Prostate gland (tissue), 2 donors: Measurements from ENCODE around the gene FAM151B. TPM values are rescaled to one million over a fixed set of nuclear protein-coding genes. Genes with fewer than 3 reads are reported as not detected.

Experiments used
- DNase-seq: peaks from one replicate; pipeline ENCODE4 v3.0.0-alpha.2; 2019; ENCODE audit warnings: low spot score
- H3K27ac ChIP-seq, 2 donors: fragments of 200-600 bp; sonication (generic); 2 replicates each; pipeline ENCODE4 v1.5.1; 2017 to 2019
- H3K27me3 ChIP-seq: fragments of 200-600 bp; sonication (generic); replicated peaks from 2 replicates; pipeline ENCODE4 v1.5.1; 2019; ENCODE audit not compliant: insufficient read depth
- H3K36me3 ChIP-seq, 2 donors: fragments of 200-600 bp; sonication (generic); 1 replicate in 1 of 2; 2 replicates in 1 of 2; pipeline versions ENCODE4 v1.5.1 to v1.8.1; 2017 to 2019
- H3K4me1 ChIP-seq: fragments of 200-600 bp; sonication (generic); replicated peaks from 2 replicates; pipeline ENCODE4 v1.5.1; 2019
- H3K4me3 ChIP-seq, 2 donors: fragments of 200-600 bp; sonication (generic); 2 replicates each; pipeline ENCODE4 v1.5.1; 2017 to 2019
- H3K9me3 ChIP-seq: fragments of 200-600 bp; sonication (generic); 2 replicates; pipeline ENCODE4 v1.5.1; 2017
- CTCF ChIP-seq, 4 experiments: fragments of 200-600 bp in 2 of 4; fragments of 450-650 bp in 2 of 4; sonication (generic) in 2 of 4; IDR thresholded peaks; 1 replicate in 3 of 4; 2 replicates in 1 of 4; pipeline ENCODE4 v1.5.1; 2016 to 2019; ENCODE audit warnings: antibody characterized with exemption in 4 of 4, mild to moderate bottlenecking in 2 of 4, moderate library complexity in 2 of 4
- POLR2A ChIP-seq: fragments of 450-650 bp; IDR thresholded peaks from one replicate; pipeline ENCODE4 v1.6.1; 2016; ENCODE audit warnings: antibody characterized with exemption, mild to moderate bottlenecking
- POLR2AphosphoS5 ChIP-seq: sonication (generic); formaldehyde crosslinking; IDR thresholded peaks from one replicate; pipeline ENCODE4 v1.6.1; 2017; ENCODE audit warnings: antibody characterized with exemption
- WGBS: methylation state at CpG from one replicate; pipeline ENCODE4 v1.1.5; 2018; 5-methylcytosine and 5-hydroxymethylcytosine counted together
- intact Hi-C: fragments of 100-400 bp; cut with DNase I; formaldehyde crosslinking; loops from one replicate; pipeline ENCODE4 v1.14.2; 2022
- total RNA-seq, 2 donors: library from RNA; depleted of rRNA; stranded (reverse); fragments of >200 nt; gene quantifications; one replicate each; pipeline ENCODE4 v1.1.0, GENCODE V29; 2016

Gene FAM151B
- total RNA-seq, 2 donors from 2014 or later, result 3.2 to 3.3 TPM

GRCh38 chr5:80568251-80568650, 80.4 kb downstream of the FAM151B start:
- H3K27me3 ChIP-seq, result peaks cover 21% of the 10 kb centered on the region
- DNase-seq, result no peak
- 71% methylated on average over 6 of the region's 6 CpGs for WGBS
- peaks cover 4% of the 10 kb centered on the region for H3K4me1 ChIP-seq
- no peaks in the 10 kb centered on the region for H3K9me3 ChIP-seq
- H3K27ac ChIP-seq, result no peak overlapping the region
- intact Hi-C loops, result no loop called here
- TF ChIP-seq CTCF (IDR thresholded peaks at IDR 0.05), result no peak
- TF ChIP-seq POLR2AphosphoS5, result no peak
- no peak for TF ChIP-seq POLR2A
- no peak overlapping the region for H3K4me3 ChIP-seq
- H3K36me3 ChIP-seq, result no peaks in the 10 kb centered on the region

GRCh38 chr5:80569086-80569960, 81.4 kb downstream of the FAM151B start:
- 4% methylated on average over 69 of the region's 89 CpGs for WGBS

GRCh38 chr5:80569961-80570786, 82.3 kb downstream of the FAM151B start, which contains the start of gene ANKRD34B:
TSS of gene ANKRD34B (minus strand) at chr5:80570280. CDS start at chr5:80560019, 10,261 bp downstream.
- no peak within 1 kb of the TSS for H3K27ac ChIP-seq
- H3K4me1 ChIP-seq, result peaks cover 4% of the 10 kb centered on the region
- H3K9me3 ChIP-seq, result no peaks in the 10 kb centered on the region
- intact Hi-C loops, result no loop called here
- TF ChIP-seq POLR2A (no peak), POLR2AphosphoS5 (no peak), CTCF (IDR thresholded peaks at IDR 0.05) (no peak)
- 4% methylated on average over 39 of the region's 73 CpGs for whole genome bisulfite sequencing
- no peak for DNase-seq
- peaks cover 21% of the 10 kb centered on the region for H3K27me3 ChIP-seq
- peak within 1 kb of the TSS; percentile 14 to 27 for H3K4me3 ChIP-seq
- H3K36me3 ChIP-seq, result no peaks in the 10 kb centered on the region

More at GRCh38 chr5:80569086-80569960, 81.4 kb downstream of the FAM151B start:
- Histone ChIP-seq H3K27ac (no peak overlapping the region), H3K9me3 (no peaks in the 10 kb centered on the region), H3K36me3 (no peaks in the 10 kb centered on the region), H3K4me3 (peak overlapping the region; percentile 14 to 27), H3K27me3 (peaks cover 21% of the 10 kb centered on the region), H3K4me1 (peaks cover 4% of the 10 kb centered on the region)
- no peak for TF ChIP-seq POLR2A
- TF ChIP-seq CTCF (IDR thresholded peaks at IDR 0.05), result no peak
- TF ChIP-seq POLR2AphosphoS5, result no peak
- no peak for DNase-seq
- intact Hi-C loops, result no loop called here

- Histone ChIP-seq H3K27ac (no peak overlapping the region), H3K4me3 (no peak overlapping the region), H3K27me3 (peaks cover 19% of the 10 kb centered on the region), H3K4me1 (peaks cover 4% of the 10 kb centered on the region), H3K36me3 (no peaks in the 10 kb centered on the region), H3K9me3 (no peaks in the 10 kb centered on the region)
- intact Hi-C loops, result no loop called here
- TF ChIP-seq POLR2A (no peak), CTCF (IDR thresholded peaks at IDR 0.05) (no peak), POLR2AphosphoS5 (no peak)
- WGBS, result 73% methylated on average over 3 of the region's 3 CpGs
- DNase-seq, result no peak
Observed at GRCh38 chr5:80573062-80573461, 85.2 kb downstream of the FAM151B start.
